Measurements from ENCODE around the gene CCP110. TPM values are rescaled to one million over a fixed set of nuclear protein-coding genes. Genes with fewer than 3 reads are reported as not detected.
A peak's percentile ranks its signal among the peaks of the same experiment; 100 is the strongest.

Gene CCP110
- total RNA-seq, 1 donor from 2014 or later = 14.7 TPM

GRCh38 chr16:19578378-19578971 is 54.7 kb downstream of the CCP110 start:
- DNase-seq (ENCODE audit: low read depth) = peak; percentile 78
- no peaks in the 10 kb centered on the region for H4K20me1 ChIP-seq (ENCODE audit: insufficient read depth, low read length)
- H3K9me3 ChIP-seq (ENCODE audit: insufficient read depth, low read depth, low read length) = no peaks in the 10 kb centered on the region
- Mint-ChIP-seq H3K36me3 (ENCODE audit: low read depth, unreplicated experiment) (peaks cover 33% of the 10 kb centered on the region), H3K27ac (ENCODE audit: unreplicated experiment) (no peak overlapping the region), H3K4me3 (ENCODE audit: unreplicated experiment) (no peak overlapping the region), H3K9me3 (ENCODE audit: unreplicated experiment) (peaks cover 4% of the 10 kb centered on the region), H3K27me3 (ENCODE audit: low read depth, unreplicated experiment) (no peaks in the 10 kb centered on the region), H3K4me1 (ENCODE audit: low read depth, unreplicated experiment) (no peaks in the 10 kb centered on the region)
- H2AFZ ChIP-seq (ENCODE audit: low read depth, low read length) = no peak overlapping the region
- no peaks in the 10 kb centered on the region for H3K79me2 ChIP-seq (ENCODE audit: insufficient read depth, low read length)
- peak overlapping the region; percentile 62 for H3K9ac ChIP-seq (ENCODE audit: low read length)
- peaks cover 40% of the 10 kb centered on the region for H3K36me3 ChIP-seq (ENCODE audit: insufficient read depth, low read length)
- H3K4me3 ChIP-seq (ENCODE audit: insufficient read depth, low read depth, low read length) = no peak overlapping the region
- H3K4me1 ChIP-seq (ENCODE audit: insufficient read depth, low read length) = peaks cover 2% of the 10 kb centered on the region
- FAIRE-seq = no peak
- H3K27me3 ChIP-seq (ENCODE audit: insufficient read depth, low read length) = no peaks in the 10 kb centered on the region
- H3K27ac ChIP-seq (ENCODE audit: low read depth, low read length) = peak overlapping the region; percentile 66
- H3K4me2 ChIP-seq (ENCODE audit: low read length) = peak overlapping the region; percentile 30
- TF ChIP-seq, protein P1, sequence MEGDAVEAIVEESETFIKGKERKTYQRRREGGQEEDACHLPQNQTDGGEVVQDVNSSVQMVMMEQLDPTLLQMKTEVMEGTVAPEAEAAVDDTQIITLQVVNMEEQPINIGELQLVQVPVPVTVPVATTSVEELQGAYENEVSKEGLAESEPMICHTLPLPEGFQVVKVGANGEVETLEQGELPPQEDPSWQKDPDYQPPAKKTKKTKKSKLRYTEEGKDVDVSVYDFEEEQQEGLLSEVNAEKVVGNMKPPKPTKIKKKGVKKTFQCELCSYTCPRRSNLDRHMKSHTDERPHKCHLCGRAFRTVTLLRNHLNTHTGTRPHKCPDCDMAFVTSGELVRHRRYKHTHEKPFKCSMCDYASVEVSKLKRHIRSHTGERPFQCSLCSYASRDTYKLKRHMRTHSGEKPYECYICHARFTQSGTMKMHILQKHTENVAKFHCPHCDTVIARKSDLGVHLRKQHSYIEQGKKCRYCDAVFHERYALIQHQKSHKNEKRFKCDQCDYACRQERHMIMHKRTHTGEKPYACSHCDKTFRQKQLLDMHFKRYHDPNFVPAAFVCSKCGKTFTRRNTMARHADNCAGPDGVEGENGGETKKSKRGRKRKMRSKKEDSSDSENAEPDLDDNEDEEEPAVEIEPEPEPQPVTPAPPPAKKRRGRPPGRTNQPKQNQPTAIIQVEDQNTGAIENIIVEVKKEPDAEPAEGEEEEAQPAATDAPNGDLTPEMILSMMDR (IDR thresholded peaks at IDR 0.05; ENCODE audit: insufficient read depth, low read depth, low read length) = no peak
- no peak for TF ChIP-seq EZH2 (IDR thresholded peaks at IDR 0.05; ENCODE audit: insufficient read depth, low read length)

- Mint-ChIP-seq H3K27ac (ENCODE audit: unreplicated experiment) (no peak overlapping the region), H3K27me3 (ENCODE audit: low read depth, unreplicated experiment) (no peaks in the 10 kb centered on the region), H3K4me1 (ENCODE audit: low read depth, unreplicated experiment) (no peaks in the 10 kb centered on the region), H3K4me3 (ENCODE audit: unreplicated experiment) (no peak overlapping the region), H3K36me3 (ENCODE audit: low read depth, unreplicated experiment) (peaks cover 18% of the 10 kb centered on the region), H3K9me3 (ENCODE audit: unreplicated experiment) (peaks cover 4% of the 10 kb centered on the region)
- TF ChIP-seq, protein P1 (IDR thresholded peaks at IDR 0.05; ENCODE audit: insufficient read depth, low read depth, low read length) = no peak
- TF ChIP-seq EZH2 (IDR thresholded peaks at IDR 0.05; ENCODE audit: insufficient read depth, low read length) = no peak
- H3K27me3 ChIP-seq (ENCODE audit: insufficient read depth, low read length) = no peaks in the 10 kb centered on the region
- no peaks in the 10 kb centered on the region for H4K20me1 ChIP-seq (ENCODE audit: insufficient read depth, low read length)
- H3K27ac ChIP-seq (ENCODE audit: low read depth, low read length) = no peak overlapping the region
- peaks cover 2% of the 10 kb centered on the region for H3K4me1 ChIP-seq (ENCODE audit: insufficient read depth, low read length)
- no peak for DNase-seq (ENCODE audit: low read depth)
- no peak overlapping the region for H3K4me3 ChIP-seq (ENCODE audit: insufficient read depth, low read depth, low read length)
- no peak for FAIRE-seq
- no peak overlapping the region for H2AFZ ChIP-seq (ENCODE audit: low read depth, low read length)
- peaks cover 26% of the 10 kb centered on the region for H3K36me3 ChIP-seq (ENCODE audit: insufficient read depth, low read length)
- no peak overlapping the region for H3K9ac ChIP-seq (ENCODE audit: low read length)
- no peaks in the 10 kb centered on the region for H3K79me2 ChIP-seq (ENCODE audit: insufficient read depth, low read length)
- H3K4me2 ChIP-seq (ENCODE audit: low read length) = no peak overlapping the region
- no peaks in the 10 kb centered on the region for H3K9me3 ChIP-seq (ENCODE audit: insufficient read depth, low read depth, low read length)
Measured at GRCh38 chr16:19582050-19582831, 58.5 kb downstream of the CCP110 start.
